KMS-11 (cell line): ENCODE measurements around the gene CNOT1.

ENCODE experiments used
- H2AFZ ChIP-seq: fragments of 200-600 bp; sonication (generic); 2 replicates; pipeline ENCODE4 v1.6.1; 2016; ENCODE audit warnings: antibody characterized with exemption, mixed run types, low read depth
- H3K27ac ChIP-seq: fragments of 200-600 bp; sonication (generic); 2 replicates; pipeline ENCODE4 v1.6.1; 2016; ENCODE audit warnings: mild to moderate bottlenecking, mixed run types
- H3K27me3 ChIP-seq: fragments of 200-600 bp; sonication (generic); 2 replicates; pipeline ENCODE4 v1.6.1; 2017; ENCODE audit warnings: mild to moderate bottlenecking, low read depth, mixed run types, moderate library complexity; ENCODE audit not compliant: insufficient read depth
- H3K36me3 ChIP-seq: fragments of 200-600 bp; sonication (generic); 2 replicates; pipeline ENCODE4 v1.6.1; 2017; ENCODE audit warnings: mild to moderate bottlenecking, mixed run types; ENCODE audit not compliant: insufficient read depth
- H3K4me1 ChIP-seq: fragments of 200-600 bp; sonication (generic); 2 replicates; pipeline ENCODE4 v1.6.1; 2016; ENCODE audit warnings: mild to moderate bottlenecking, low read depth, mixed run types; ENCODE audit not compliant: poor library complexity, severe bottlenecking
- H3K4me2 ChIP-seq: fragments of 200-600 bp; sonication (generic); 2 replicates; pipeline ENCODE4 v1.7.0; 2016; ENCODE audit warnings: mild to moderate bottlenecking, mixed run types
- H3K4me3 ChIP-seq: fragments of 200-600 bp; sonication (generic); IDR thresholded peaks from 2 replicates; pipeline ENCODE4 v1.6.1; 2017; ENCODE audit warnings: low read depth, low read length, mixed read lengths; ENCODE audit not compliant: insufficient read depth
- H3K79me2 ChIP-seq: fragments of 200-600 bp; sonication (generic); 2 replicates; pipeline ENCODE4 v1.6.1; 2016; ENCODE audit warnings: low read depth, mixed run types; ENCODE audit not compliant: insufficient read depth
- H3K9ac ChIP-seq: fragments of 200-600 bp; sonication (generic); 2 replicates; pipeline ENCODE4 v1.6.1; 2016; ENCODE audit warnings: mild to moderate bottlenecking, mixed run types
- H4K20me1 ChIP-seq: fragments of 200-600 bp; sonication (generic); 2 replicates; pipeline ENCODE4 v1.6.1; 2016; ENCODE audit warnings: mild to moderate bottlenecking, mixed run types; ENCODE audit not compliant: insufficient read depth
- TF ChIP-seq, protein P1 (sequence below): fragments of 200-600 bp; sonication (generic); conservative IDR thresholded peaks from 2 replicates; pipeline ENCODE4 v1.6.1; 2017; ENCODE audit warnings: low read depth, mild to moderate bottlenecking, antibody characterized with exemption, low read length, moderate library complexity, mixed read lengths

Gene CNOT1

DNA sequence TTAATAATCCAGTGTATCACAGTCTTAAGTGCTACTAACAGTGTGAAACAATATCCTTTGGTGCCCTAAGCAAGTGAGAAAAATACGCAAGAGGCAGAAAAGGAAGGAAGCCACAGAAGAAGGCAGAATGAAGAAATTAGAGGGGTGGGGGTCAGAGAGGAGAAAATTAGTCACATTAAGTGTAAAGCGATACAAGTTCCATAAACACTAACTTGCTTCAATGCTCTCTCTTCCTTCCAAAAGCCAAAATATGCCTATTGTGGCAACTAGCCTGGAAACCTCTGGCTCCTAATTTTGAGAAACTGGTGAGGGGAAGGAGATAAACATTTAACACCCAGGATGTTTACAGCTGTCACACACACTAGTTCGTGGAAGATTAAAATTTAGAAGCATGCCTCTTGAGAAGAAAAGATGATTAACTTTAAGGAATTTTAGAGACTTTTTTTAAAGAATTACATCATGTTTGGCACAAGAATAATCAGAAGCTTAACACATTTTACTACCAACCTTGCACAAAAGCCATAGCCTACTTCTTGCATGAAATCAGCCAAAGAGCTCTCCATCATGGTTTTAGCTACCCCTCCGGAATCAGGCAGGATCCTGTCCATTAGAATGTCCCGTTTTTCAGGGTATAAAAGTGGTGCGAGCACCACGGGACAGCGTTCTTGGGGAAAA is 44.7 kb downstream of the CNOT1 start:
- Histone ChIP-seq H3K9ac (no peak overlapping the region), H2AFZ (no peak overlapping the region), H3K4me3 (no peak overlapping the region), H3K4me2 (no peak overlapping the region), H3K4me1 (no peaks in the 10 kb centered on the region), H3K79me2 (peaks cover 16% of the 10 kb centered on the region; the same call in 1 of the 2 replicates), H3K27ac (no peak overlapping the region), H3K27me3 (no peaks in the 10 kb centered on the region), H3K36me3 (peaks cover 22% of the 10 kb centered on the region; the same call in 1 of the 2 replicates), H4K20me1 (no peaks in the 10 kb centered on the region)
- TF ChIP-seq, protein P1, sequence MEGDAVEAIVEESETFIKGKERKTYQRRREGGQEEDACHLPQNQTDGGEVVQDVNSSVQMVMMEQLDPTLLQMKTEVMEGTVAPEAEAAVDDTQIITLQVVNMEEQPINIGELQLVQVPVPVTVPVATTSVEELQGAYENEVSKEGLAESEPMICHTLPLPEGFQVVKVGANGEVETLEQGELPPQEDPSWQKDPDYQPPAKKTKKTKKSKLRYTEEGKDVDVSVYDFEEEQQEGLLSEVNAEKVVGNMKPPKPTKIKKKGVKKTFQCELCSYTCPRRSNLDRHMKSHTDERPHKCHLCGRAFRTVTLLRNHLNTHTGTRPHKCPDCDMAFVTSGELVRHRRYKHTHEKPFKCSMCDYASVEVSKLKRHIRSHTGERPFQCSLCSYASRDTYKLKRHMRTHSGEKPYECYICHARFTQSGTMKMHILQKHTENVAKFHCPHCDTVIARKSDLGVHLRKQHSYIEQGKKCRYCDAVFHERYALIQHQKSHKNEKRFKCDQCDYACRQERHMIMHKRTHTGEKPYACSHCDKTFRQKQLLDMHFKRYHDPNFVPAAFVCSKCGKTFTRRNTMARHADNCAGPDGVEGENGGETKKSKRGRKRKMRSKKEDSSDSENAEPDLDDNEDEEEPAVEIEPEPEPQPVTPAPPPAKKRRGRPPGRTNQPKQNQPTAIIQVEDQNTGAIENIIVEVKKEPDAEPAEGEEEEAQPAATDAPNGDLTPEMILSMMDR = no peak

DNA sequence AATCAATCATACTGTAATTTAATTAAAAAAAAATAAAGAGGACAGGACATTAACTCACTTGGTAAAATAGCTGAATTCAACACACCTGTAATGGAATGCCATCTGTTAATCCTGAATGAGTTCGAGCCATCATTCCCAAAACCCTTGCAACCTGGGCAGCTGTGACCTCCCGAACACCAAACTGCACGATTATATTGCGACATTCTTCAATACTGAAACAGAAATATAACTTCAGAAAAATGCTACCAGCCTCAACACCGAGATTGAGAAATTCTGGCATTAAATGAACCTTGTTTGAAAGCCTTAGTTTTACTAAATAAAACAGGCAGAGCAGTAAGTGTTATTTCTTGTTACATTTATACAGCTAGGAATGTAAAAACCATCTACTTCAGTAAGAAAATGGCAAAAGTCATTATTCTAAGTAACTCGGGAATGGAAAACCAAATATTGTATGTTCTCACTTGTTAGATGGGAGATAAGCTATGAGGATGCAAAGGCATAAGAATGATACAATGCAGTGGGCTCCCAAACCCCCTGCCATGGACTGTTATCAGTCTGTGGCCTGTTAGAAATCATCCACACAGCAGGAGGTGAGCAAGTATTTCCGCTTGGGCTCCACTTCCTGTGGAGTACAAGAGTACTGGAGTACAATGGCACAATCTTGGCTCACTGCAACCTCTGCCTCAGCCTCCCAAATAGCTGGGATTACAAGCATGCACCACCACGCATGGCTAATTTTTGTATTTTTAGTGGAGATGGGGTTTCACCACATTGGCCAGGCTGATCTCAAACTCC is 46.5 kb downstream of the CNOT1 start:
- Histone ChIP-seq H3K27me3 (no peaks in the 10 kb centered on the region), H3K79me2 (peaks cover 10% of the 10 kb centered on the region; the same call in 1 of the 2 replicates), H3K27ac (no peak overlapping the region), H3K36me3 (peaks cover 22% of the 10 kb centered on the region; the same call in 1 of the 2 replicates), H3K9ac (no peak overlapping the region), H4K20me1 (no peaks in the 10 kb centered on the region), H3K4me1 (no peaks in the 10 kb centered on the region), H3K4me2 (no peak overlapping the region), H3K4me3 (no peak overlapping the region), H2AFZ (no peak overlapping the region)
- TF ChIP-seq, protein P1 = no peak

GRCh38 chr16:58582133-58582532 is 47.5 kb downstream of the CNOT1 start:
- no peak overlapping the region for H3K4me3 ChIP-seq
- no peaks in the 10 kb centered on the region for H3K4me1 ChIP-seq
- H3K27ac ChIP-seq = no peak overlapping the region
- TF ChIP-seq, protein P1 = no peak
- peaks cover 23% of the 10 kb centered on the region; the same call in 1 of the 2 replicates for H3K36me3 ChIP-seq
- no peaks in the 10 kb centered on the region for H4K20me1 ChIP-seq
- H3K27me3 ChIP-seq = no peaks in the 10 kb centered on the region
- peaks cover 13% of the 10 kb centered on the region for H3K79me2 ChIP-seq
- no peak overlapping the region for H3K9ac ChIP-seq
- H2AFZ ChIP-seq = no peak overlapping the region
- no peak overlapping the region for H3K4me2 ChIP-seq

- Histone ChIP-seq H3K27me3 (no peaks in the 10 kb centered on the region), H3K9ac (no peak overlapping the region), H2AFZ (no peak overlapping the region), H3K4me1 (no peaks in the 10 kb centered on the region), H3K79me2 (peaks cover 6% of the 10 kb centered on the region), H3K4me3 (no peak overlapping the region), H3K4me2 (no peak overlapping the region), H4K20me1 (no peaks in the 10 kb centered on the region), H3K36me3 (peaks cover 22% of the 10 kb centered on the region; the same call in 1 of the 2 replicates), H3K27ac (no peak overlapping the region)
- TF ChIP-seq, protein P1 = no peak
Measured at GRCh38 chr16:58579587-58579986, 50.0 kb downstream of the CNOT1 start.
